ENCODE results near the gene ASS1.

ASS1 gene

GRCh38 chr9:130454096-130454811, 9.5 kb downstream of the ASS1 start:
- DNase-seq (ENCODE audit: low spot score) = no peak

DNA sequence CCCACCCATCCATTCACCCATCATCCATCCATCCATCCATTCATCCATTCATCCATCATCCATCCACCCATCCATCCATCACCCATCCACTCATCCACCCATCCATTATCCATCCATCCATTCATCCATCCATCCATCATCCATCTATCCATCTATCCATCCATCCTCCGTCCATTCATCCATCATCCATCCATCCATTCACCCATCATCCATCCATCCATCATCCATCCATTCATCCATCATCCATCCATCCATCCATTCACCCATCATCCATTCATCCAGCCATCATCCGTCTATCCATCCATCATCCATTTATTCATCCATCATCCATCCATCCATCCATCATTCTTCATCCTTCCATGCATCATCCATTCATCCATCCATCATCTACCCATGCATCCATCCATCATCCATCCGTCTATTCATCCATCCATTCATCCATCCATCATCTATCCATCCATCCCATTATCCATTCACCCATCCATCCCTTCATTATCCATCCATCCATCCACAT, 10.1 kb downstream of the ASS1 start:
- DNase-seq (ENCODE audit: low spot score) = no peak

DNA sequence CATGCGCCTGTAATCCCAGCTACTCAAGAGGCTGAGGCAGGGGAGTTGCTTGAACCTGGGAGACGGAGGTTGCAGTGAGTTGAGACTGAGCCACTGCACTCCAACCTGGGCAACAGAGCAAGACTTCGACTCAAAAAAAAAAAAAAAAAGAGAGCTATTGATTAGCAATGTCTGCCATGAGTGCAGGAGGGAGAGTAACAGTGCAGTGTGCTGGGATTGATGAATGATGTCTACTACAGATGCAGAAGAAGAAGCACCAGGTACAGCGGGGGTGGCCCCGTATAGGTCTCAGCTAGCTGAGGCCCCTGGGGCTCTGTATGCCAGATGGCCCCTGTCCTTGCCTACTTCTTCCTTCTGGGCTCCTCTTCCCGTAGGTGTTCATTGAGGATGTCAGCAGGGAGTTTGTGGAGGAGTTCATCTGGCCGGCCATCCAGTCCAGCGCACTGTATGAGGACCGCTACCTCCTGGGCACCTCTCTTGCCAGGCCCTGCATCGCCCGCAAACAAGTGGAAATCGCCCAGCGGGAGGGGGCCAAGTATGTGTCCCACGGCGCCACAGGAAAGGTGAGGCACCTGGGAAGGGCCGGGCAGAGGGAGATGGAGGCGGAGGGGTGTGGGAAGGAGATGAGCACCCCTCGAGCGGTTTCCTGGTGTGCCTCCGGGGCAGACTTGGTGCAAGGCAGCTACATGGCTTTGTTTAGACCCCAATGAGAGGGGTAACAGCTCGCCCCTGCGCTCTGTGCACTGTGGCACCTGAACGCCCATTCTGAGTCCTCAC, 13.5 kb downstream of the ASS1 start:
- DNase-seq (ENCODE audit: low spot score) = no peak

- no peak for DNase-seq (ENCODE audit: low spot score)
Observed at GRCh38 chr9:130458804-130459067, 14.0 kb downstream of the ASS1 start.

GRCh38 chr9:130459151-130459550, 14.4 kb downstream of the ASS1 start:
- DNase-seq (ENCODE audit: low spot score) = no peak

- DNase-seq (ENCODE audit: low spot score) = no peak
Observed at GRCh38 chr9:130459941-130460669, 15.3 kb downstream of the ASS1 start.

- DNase-seq (ENCODE audit: low spot score) = peak; percentile 53
Observed at GRCh38 chr9:130461218-130461630, 16.5 kb downstream of the ASS1 start.

GRCh38 chr9:130461731-130462130, 17.0 kb downstream of the ASS1 start:
- no peak for DNase-seq (ENCODE audit: low spot score)

DNA sequence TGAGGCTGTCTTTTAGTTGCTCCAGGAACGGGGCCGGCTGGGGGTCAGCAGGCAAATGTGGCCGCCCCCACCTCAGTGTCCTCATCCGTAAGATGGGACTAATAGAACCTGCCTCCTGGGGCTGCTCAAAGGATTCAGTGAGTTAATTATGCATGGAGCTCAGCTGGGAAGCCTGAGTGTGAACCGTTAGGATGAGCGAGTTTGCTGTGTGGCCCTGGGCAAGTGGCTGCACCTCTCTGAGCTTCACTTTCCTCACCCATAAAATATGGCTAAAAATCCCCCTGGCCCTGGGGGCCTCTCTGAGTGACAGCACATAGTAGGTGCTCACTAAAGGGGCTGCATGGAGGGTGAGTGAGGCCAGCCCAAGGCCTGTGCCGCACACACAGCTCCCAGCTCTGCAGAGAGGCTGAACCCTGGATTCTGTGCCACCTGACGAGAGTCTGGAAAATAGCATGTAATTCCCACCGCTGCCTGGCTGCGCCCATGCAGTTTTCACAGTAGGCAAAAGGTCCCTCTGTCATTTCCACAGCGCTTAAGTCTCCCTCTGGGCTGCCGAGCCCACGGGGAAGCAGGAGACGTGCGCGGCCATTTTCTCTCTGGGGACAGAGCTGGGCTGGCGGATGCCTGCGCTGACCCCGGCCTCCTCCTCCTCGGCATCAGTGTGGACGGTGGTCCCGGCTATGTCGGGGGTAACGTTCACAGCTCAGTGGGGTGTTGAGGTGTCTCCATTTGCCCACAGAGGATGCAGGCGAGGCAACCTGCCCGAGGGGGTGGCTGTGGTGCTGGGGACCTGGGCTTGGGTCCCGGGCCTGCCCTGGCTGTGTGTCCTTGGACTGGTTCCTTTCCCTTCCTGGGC, 18.2 kb downstream of the ASS1 start:
- no peak for DNase-seq (ENCODE audit: low spot score)

DNA sequence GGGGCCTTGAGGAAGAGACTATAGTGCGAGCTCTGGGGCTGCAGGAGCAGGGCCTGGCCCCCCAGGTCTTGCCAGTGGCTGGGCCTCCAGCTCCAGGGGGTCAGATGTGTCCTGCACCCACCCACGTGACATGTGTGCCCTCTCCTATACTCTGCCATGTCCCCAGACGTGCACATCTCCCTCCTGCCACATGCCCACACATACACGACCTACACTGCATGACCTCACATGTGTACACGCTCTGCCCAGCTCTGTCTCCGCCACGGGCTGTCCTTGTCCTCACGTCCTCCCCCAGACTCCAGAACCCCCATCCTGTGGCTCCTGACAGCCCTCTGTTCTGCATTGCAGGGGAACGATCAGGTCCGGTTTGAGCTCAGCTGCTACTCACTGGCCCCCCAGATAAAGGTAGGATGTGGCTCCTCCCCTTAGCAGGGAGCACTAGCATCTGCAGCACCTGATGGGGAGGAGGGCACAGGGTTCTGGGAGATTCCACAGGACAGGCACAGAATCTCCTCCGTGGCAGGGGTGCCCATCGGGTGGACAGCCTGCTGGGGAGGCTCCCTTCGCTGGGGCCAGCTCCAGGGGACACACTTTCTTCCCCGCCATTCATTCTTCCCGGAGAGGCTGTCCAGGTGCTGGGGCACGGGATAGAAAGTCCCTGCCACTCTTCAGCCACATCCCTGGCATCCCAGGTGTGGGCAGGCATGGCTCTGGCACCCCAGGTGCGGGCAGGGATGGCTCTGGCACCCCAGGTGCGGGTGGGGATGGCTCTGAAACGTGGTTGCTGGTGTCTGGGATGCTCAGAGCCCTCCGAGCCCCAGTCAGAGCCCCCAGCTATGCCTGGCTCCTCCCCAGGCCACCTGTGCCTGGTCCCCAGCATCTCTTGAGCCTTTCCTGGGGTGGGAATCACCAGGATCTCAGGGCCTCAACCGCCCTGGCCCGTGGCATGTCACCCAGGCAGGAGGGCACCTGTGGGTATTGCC, 19.3 kb downstream of the ASS1 start:
- DNase-seq (ENCODE audit: low spot score) = no peak

GRCh38 chr9:130465383-130466096, 20.8 kb downstream of the ASS1 start:
- no peak for DNase-seq (ENCODE audit: low spot score)

- DNase-seq (ENCODE audit: low spot score) = no peak
Observed at GRCh38 chr9:130466537-130467217, 21.9 kb downstream of the ASS1 start.

DNA sequence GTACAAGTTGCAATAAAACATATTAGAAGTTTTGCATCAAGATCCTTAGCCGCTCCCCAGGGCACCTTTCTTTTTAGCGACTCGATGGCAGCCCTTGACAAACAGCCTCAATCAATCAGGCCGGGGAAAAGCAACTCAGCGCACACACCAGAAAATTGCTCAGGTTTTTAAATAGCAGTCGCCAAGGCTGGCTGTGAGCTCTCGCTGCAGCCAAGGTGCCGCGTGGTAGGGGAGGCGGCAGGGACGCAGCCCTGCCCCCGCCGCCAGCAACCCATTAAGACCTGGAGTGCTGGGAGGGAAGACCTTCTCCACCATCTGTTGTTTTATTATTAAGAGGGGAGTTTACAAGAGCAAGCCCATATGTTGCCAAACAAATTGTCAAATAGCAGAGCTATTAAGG, 22.6 kb downstream of the ASS1 start:
- DNase-seq (ENCODE audit: low spot score) = peak; percentile 89

DNA sequence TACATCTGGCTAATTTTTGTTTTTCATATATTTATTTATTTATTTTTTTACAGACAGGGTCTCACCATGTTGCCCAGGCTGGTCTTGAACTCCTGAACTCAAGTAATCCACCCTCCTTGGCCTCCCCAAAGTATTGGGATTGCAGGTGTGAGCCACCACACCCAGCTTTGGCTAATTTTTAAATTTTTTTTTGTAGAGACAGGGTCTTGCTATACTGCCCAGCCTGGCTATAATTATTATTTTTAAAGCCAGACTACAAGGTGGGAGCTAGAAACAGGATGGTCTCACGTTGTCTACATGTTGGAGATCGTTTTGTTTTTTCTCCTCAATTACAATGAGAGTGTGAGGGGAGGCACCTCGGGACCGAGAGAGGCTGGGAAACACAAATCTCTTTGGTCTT, 23.8 kb downstream of the ASS1 start:
- DNase-seq (ENCODE audit: low spot score) = no peak

GRCh38 chr9:130470269-130470668, 25.5 kb downstream of the ASS1 start:
- no peak for DNase-seq (ENCODE audit: low spot score)

- DNase-seq (ENCODE audit: low spot score) = no peak
Observed at GRCh38 chr9:130470950-130471349, 26.2 kb downstream of the ASS1 start.

DNA sequence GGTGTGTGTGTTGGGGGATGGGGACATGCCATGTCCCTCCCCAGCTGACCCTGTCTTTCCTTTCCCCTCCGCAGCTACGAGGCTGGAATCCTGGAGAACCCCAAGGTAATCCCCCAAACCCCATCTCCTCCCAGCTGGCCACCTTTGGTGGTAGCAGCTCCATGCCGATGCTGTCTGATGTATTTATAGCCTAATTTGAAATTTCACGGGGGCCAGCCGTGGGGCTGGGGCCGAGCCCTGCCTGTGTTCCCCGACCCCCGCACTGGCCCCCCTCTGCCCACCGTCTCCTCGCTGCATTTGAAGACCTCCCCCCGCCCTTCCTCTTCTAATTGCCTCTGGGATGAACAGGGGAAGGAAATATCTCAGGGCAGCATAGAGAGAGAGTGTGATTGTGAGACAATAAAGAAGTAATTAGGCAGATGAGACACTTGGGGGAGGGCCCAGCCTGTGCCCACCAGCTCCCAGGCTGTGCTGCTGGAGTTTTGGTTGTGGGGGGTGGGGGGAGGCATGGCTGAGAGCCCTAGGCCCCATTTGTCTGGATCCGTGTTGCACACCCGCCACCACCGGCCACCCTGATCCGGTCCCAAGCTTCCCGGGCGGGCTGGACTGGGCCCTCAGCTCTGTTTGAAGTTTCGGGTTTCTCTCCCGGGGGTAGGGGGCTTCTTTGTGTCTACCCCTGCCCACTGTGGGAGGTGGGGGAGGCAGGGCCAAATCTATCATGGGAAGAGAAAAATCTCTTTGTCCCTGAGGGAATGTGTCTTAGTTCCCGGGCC, 26.8 kb downstream of the ASS1 start:
- no peak for DNase-seq (ENCODE audit: low spot score)

DNA sequence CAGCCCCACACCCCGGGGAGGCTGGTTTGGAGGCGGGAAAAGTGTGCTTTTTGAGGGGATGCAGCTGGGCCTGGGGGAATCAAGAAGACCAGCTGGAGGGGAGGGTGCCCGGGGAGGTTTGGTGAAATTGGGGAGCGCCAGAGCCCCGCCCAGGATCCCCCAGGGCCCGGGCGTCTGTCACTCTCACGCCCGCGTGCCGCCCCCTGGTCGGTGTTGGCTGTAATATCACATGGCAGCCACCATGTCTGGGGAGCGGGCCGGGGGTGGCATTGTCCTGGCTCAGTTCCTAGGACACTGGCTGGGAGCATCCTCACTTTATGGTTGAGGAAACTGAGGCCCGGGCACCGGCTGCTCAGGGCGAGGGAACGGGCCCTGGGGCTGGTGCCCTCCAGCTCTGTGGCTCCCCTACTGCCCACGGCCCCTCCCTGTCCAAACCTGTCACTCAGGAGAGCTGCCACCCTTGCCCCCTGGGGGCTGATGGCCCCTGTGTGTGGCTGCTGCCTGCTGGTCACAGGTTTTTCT, 27.5 kb downstream of the ASS1 start:
- DNase-seq (ENCODE audit: low spot score) = no peak
